ENCODE data around the gene FOXP2.
"Not testable (repeated sequence)": the region's sequence is repeated elsewhere in the genome, so short reads cannot be mapped to it uniquely, and the experiment has no call there.

Gene FOXP2

GRCh38 chr7:114432703-114433102, 18.1 kb downstream of the FOXP2 start:
- ATAC-seq (ENCODE audit: insufficient read depth, low read depth) = no peak
- Histone ChIP-seq H3K4me1 (ENCODE audit: insufficient read depth, low read length) (no peaks in the 10 kb centered on the region), H3K4me2 (ENCODE audit: insufficient read depth, low read length) (no peak overlapping the region), H2AFZ (ENCODE audit: low read depth, low read length) (no peak overlapping the region), H4K20me1 (ENCODE audit: insufficient read depth, low read length) (no peaks in the 10 kb centered on the region), H3K79me2 (ENCODE audit: insufficient read depth, low read length) (no peaks in the 10 kb centered on the region), H3K27ac (ENCODE audit: low read length) (no peak overlapping the region), H3K36me3 (ENCODE audit: insufficient read depth, low read length) (no peaks in the 10 kb centered on the region), H3K4me3 (ENCODE audit: low read depth in 1 of 2, low read length in 2 of 2) (no peak overlapping the region), H3K27me3 (ENCODE audit: insufficient read depth, low read length, poor library complexity) (no peaks in the 10 kb centered on the region), H3K9me3 (ENCODE audit: insufficient read depth, low read length, severe bottlenecking) (no peaks in the 10 kb centered on the region), H3K9ac (ENCODE audit: low read depth, low read length) (no peak overlapping the region)
- TF ChIP-seq CTCF (IDR thresholded peaks at IDR 0.05; ENCODE audit: borderline replicate concordance, extremely low read depth, low read length, poor library complexity, severe bottlenecking) = no peak
- TF ChIP-seq EZH2 (IDR thresholded peaks at IDR 0.05; ENCODE audit: borderline replicate concordance, low read depth, low read length, severe bottlenecking) = no peak
- DNase-seq = no peak

GRCh38 chr7:114439581-114439980, 25.0 kb downstream of the FOXP2 start:
- Histone ChIP-seq H2AFZ (ENCODE audit: low read depth, low read length) (no peak overlapping the region), H3K4me3 (ENCODE audit: low read depth in 1 of 2, low read length in 2 of 2) (no peak overlapping the region), H3K4me2 (ENCODE audit: insufficient read depth, low read length) (no peak overlapping the region), H3K79me2 (ENCODE audit: insufficient read depth, low read length) (no peaks in the 10 kb centered on the region), H3K4me1 (ENCODE audit: insufficient read depth, low read length) (no peaks in the 10 kb centered on the region), H3K27me3 (ENCODE audit: insufficient read depth, low read length, poor library complexity) (no peaks in the 10 kb centered on the region), H3K9me3 (ENCODE audit: insufficient read depth, low read length, severe bottlenecking) (no peaks in the 10 kb centered on the region), H3K27ac (ENCODE audit: low read length) (no peak overlapping the region), H3K36me3 (ENCODE audit: insufficient read depth, low read length) (no peaks in the 10 kb centered on the region), H3K9ac (ENCODE audit: low read depth, low read length) (no peak overlapping the region), H4K20me1 (ENCODE audit: insufficient read depth, low read length) (no peaks in the 10 kb centered on the region)
- no peak for ATAC-seq (ENCODE audit: insufficient read depth, low read depth)
- DNase-seq = no peak
- TF ChIP-seq CTCF (IDR thresholded peaks at IDR 0.05; ENCODE audit: borderline replicate concordance, extremely low read depth, low read length, poor library complexity, severe bottlenecking) (no peak), EZH2 (IDR thresholded peaks at IDR 0.05; ENCODE audit: borderline replicate concordance, low read depth, low read length, severe bottlenecking) (no peak)

GRCh38 chr7:114440927-114441326, 26.3 kb downstream of the FOXP2 start:
- H3K79me2 ChIP-seq (ENCODE audit: insufficient read depth, low read length); H2AFZ ChIP-seq (ENCODE audit: low read depth, low read length); H3K27ac ChIP-seq (ENCODE audit: low read length); H3K4me1 ChIP-seq (ENCODE audit: insufficient read depth, low read length); H3K4me3 ChIP-seq (ENCODE audit: low read depth in 1 of 2, low read length in 2 of 2); H4K20me1 ChIP-seq (ENCODE audit: insufficient read depth, low read length); H3K4me2 ChIP-seq (ENCODE audit: insufficient read depth, low read length); DNase-seq; H3K27me3 ChIP-seq (ENCODE audit: insufficient read depth, low read length, poor library complexity); H3K9ac ChIP-seq (ENCODE audit: low read depth, low read length); ATAC-seq (ENCODE audit: insufficient read depth, low read depth); H3K36me3 ChIP-seq (ENCODE audit: insufficient read depth, low read length); H3K9me3 ChIP-seq (ENCODE audit: insufficient read depth, low read length, severe bottlenecking): not testable (repeated sequence)

- no peaks in the 10 kb centered on the region for H3K9me3 ChIP-seq (ENCODE audit: insufficient read depth, low read length, severe bottlenecking)
- TF ChIP-seq EZH2 (IDR thresholded peaks at IDR 0.05; ENCODE audit: borderline replicate concordance, low read depth, low read length, severe bottlenecking) (no peak), CTCF (IDR thresholded peaks at IDR 0.05; ENCODE audit: borderline replicate concordance, extremely low read depth, low read length, poor library complexity, severe bottlenecking) (no peak)
- no peak overlapping the region for H2AFZ ChIP-seq (ENCODE audit: low read depth, low read length)
- H3K36me3 ChIP-seq (ENCODE audit: insufficient read depth, low read length) = no peaks in the 10 kb centered on the region
- DNase-seq (no peak), ATAC-seq (ENCODE audit: insufficient read depth, low read depth) (no peak)
- H3K4me2 ChIP-seq (ENCODE audit: insufficient read depth, low read length) = no peak overlapping the region
- no peaks in the 10 kb centered on the region for H3K4me1 ChIP-seq (ENCODE audit: insufficient read depth, low read length)
- no peaks in the 10 kb centered on the region for H3K79me2 ChIP-seq (ENCODE audit: insufficient read depth, low read length)
- H3K9ac ChIP-seq (ENCODE audit: low read depth, low read length) = no peak overlapping the region
- no peaks in the 10 kb centered on the region for H4K20me1 ChIP-seq (ENCODE audit: insufficient read depth, low read length)
- no peaks in the 10 kb centered on the region for H3K27me3 ChIP-seq (ENCODE audit: insufficient read depth, low read length, poor library complexity)
- H3K27ac ChIP-seq (ENCODE audit: low read length) = no peak overlapping the region
- H3K4me3 ChIP-seq (ENCODE audit: low read depth in 1 of 2, low read length in 2 of 2) = no peak overlapping the region
These were observed 29.6 kb downstream of the FOXP2 start for GRCh38 chr7:114444196-114444595.
